NB4 (cell line): Measurements from ENCODE around the gene DOK1.
A peak's percentile ranks its signal among the peaks of the same experiment; 100 is the strongest.

Experiments used
- DNase-seq: peaks from one replicate; pipeline ENCODE4 v3.0.0; 2010; ENCODE audit warnings: low read depth
- H3K4me3 ChIP-seq: one replicate; pipeline ENCODE4 v1.5.1; 2011; ENCODE audit warnings: mild to moderate bottlenecking, low read depth, low read length, moderate library complexity
- MYC ChIP-seq: IDR thresholded peaks from 2 replicates; pipeline ENCODE4 v1.6.1; 2011; ENCODE audit warnings: low read depth, low read length
- POLR2A ChIP-seq: IDR thresholded peaks from 2 replicates; pipeline ENCODE4 v1.6.1; 2011; ENCODE audit warnings: mild to moderate bottlenecking; ENCODE audit not compliant: insufficient read length; ENCODE audit errors: extremely low read depth
- TF ChIP-seq, protein P1 (sequence below): IDR thresholded peaks from one replicate; pipeline ENCODE4 v1.5.1; 2012; ENCODE audit warnings: low read depth, low read length
- TF ChIP-seq, protein P2 (sequence below): IDR thresholded peaks from 2 replicates; pipeline ENCODE4 v1.6.1; 2011; ENCODE audit warnings: low read depth, low read length

DOK1 gene

DNA sequence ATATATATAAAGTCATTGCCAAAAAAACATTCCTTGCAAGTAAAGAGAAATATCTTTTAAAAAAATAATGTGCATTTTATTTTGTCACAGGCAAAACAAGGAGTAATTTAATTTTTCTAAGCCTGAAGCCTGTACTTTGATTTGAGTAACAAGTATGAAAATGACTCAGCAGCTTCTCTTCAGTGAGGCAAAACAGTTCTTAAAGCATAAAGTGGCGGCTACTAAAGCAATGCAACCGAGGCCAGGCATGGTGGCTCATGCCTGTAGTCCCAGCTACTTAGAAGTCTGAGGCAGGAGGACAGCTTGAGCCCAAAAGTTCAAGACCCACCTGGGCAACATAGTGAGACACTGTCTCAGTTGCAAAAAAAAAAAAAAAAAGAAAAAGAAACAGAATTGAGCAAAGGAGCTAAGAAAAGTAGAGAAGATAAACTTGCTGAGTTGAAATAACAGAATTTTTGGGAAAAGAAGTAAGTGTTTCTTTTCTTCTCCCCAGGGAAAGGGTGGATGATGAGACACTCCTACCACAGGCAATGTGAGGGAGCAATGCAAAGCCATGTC, 29.6 kb downstream of the DOK1 start:
- TF ChIP-seq, protein P1, sequence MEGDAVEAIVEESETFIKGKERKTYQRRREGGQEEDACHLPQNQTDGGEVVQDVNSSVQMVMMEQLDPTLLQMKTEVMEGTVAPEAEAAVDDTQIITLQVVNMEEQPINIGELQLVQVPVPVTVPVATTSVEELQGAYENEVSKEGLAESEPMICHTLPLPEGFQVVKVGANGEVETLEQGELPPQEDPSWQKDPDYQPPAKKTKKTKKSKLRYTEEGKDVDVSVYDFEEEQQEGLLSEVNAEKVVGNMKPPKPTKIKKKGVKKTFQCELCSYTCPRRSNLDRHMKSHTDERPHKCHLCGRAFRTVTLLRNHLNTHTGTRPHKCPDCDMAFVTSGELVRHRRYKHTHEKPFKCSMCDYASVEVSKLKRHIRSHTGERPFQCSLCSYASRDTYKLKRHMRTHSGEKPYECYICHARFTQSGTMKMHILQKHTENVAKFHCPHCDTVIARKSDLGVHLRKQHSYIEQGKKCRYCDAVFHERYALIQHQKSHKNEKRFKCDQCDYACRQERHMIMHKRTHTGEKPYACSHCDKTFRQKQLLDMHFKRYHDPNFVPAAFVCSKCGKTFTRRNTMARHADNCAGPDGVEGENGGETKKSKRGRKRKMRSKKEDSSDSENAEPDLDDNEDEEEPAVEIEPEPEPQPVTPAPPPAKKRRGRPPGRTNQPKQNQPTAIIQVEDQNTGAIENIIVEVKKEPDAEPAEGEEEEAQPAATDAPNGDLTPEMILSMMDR: no peak
- TF ChIP-seq POLR2A: no peak
- TF ChIP-seq, protein P2, sequence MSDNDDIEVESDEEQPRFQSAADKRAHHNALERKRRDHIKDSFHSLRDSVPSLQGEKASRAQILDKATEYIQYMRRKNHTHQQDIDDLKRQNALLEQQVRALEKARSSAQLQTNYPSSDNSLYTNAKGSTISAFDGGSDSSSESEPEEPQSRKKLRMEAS: no peak
- TF ChIP-seq MYC: no peak
- H3K4me3 ChIP-seq: no peak overlapping the region
- DNase-seq: no peak

DNA sequence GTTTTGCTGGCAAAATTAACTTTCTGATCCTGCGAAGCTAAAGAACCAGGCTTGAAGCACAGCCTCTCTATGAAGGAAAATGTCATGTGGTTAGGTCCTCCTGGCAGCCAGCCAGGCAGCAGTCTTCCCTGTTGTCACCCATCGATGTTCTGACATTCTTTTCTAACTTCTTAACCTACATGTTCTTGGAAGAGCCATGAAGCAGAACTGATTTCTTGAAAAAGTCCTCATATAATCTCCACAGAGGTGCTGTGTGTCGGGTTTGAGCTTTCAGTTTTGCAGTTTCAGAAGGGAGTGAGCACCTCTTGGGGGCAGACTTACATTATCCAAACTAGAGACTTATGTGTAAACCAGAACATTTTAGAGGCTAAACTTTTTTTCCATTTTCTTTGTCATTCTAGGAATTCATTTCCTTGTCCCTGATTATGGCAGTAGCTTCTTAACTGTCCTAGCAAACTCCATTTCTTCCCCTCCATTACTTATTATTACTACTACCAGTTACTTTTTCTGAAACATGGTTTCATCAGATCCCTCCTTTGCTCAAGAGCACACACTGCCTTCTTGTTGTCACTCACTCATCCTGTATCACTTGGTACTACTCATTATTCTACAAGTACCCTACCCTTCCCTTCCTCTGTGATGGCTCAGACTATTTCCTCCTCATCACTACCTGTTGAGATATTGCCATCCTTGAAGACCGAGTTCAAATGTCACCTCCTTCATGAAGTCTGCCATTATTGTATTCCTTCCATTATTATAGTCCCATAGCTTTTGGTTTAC, 31.1 kb downstream of the DOK1 start:
- TF ChIP-seq, protein P2: no peak
- TF ChIP-seq MYC (no peak), POLR2A (no peak)
- TF ChIP-seq, protein P1: no peak
- no peak overlapping the region for H3K4me3 ChIP-seq
- DNase-seq: no peak

DNA sequence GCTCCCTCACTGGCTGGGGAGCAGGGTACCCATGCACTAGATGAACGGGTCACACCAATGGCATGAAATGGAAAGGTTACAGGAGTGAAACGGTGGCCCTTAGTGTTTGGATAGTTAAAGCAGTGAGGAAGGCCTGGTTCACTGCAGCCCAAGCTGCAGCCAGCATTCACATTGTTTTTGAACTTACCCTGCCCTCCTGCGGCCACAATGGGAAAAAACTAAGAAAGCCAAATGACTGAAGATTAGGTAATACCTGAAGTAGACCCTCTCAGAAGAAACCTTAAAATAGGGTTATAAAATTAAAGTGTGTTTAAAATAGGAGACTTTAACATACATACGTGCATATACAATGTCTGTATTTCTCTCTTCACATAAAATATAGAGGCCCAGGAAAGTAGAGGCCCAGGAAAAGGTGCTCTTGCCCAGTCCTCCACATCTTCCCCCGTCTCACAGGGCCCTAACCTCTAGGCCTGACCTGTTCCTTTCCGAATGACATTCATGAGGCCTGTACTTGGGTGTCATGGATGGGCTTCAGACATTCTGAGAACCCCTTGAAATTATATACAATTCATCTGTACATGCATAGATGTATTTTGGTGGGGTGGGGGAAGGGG, 33.3 kb downstream of the DOK1 start:
- H3K4me3 ChIP-seq: no peak overlapping the region
- DNase-seq: peak; percentile 89
- TF ChIP-seq, protein P2: peak; percentile 40; the same call in 1 of the 2 replicates
- TF ChIP-seq POLR2A: no peak
- peak; percentile 48; the same call in 1 of the 2 replicates for TF ChIP-seq MYC
- TF ChIP-seq, protein P1: peak; percentile 54

DNA sequence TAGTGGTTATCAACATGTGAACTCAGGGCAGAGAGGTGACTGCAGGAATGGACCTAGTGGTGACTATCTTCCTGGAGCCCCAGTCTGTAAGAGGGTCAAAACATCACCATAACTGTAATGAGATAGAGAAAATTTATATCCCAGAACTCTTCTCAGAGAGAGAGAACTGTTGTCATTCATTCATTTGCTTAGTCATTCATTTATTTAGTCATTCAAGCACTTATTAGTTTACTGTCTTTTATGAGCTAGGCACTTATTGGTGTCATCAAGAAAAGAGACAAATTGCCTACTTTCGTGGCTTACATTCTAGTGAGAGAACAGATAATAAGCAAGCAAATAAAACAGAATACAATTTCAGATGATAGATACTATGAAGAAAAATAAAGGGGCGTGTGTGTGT, 34.1 kb downstream of the DOK1 start:
- TF ChIP-seq, protein P1: no peak
- TF ChIP-seq MYC: no peak
- TF ChIP-seq POLR2A: no peak
- TF ChIP-seq, protein P2: no peak
- no peak overlapping the region for H3K4me3 ChIP-seq
- DNase-seq: no peak

DNA sequence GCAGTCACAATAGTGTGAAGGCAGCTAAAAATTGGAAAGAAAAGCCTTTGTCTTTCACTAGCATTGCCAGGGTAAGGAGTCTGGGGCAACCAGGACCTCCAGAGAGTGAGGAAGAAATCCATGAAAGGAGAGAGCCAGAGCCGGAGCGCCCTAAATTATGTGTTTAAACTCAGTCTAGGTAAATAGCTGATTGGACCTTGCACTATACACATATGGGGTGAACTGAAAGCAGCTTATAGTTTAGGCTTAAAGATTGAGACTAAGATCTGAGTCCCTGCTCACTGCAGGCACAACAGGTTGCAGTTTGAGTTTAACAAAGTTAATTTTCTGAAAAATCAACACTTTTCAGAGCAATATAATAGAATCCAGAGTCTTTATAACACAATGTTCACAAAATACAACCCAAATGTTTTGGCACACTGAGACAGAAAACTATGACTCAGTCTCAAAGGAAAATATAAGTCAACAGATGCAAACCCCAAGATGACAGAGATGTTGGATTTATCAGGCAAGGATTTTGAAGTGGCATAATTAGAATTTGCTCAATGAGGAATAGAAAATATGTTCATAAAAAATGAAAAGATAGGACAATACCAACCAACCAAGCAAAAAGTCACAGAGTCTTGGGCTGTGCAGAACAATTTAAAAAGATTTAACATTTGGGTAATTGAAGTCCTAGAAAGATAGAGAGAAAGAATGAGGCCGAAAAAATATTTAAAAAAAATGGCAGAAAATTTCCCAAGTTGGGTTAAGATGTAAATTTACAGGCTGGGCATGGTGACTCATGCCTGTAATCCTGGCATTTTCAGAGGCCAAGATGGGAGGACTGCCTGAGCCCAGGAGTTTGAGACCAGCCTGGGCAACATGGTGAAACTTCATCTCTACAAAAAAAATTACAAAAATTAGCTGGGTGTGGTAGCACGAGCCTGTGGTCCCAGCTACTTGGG, 39.6 kb downstream of the DOK1 start:
- no peak for DNase-seq
- no peak overlapping the region for H3K4me3 ChIP-seq
- TF ChIP-seq, protein P2: no peak
- no peak for TF ChIP-seq MYC
